GM21529 (cell line): ENCODE data around the gene RTL5.

Experiments used
- ATAC-seq: cut with Tn5 transposase; IDR thresholded peaks from one replicate; pipeline ENCODE4 v1.9.1; 2021; ENCODE audit not compliant: unreplicated experiment

Gene RTL5

GRCh38 chrX:72110051-72110875 lies 21.5 kb downstream of the RTL5 start:
- ATAC-seq, result no peak

GRCh38 chrX:72108666-72109065 lies 23.0 kb downstream of the RTL5 start:
- ATAC-seq, result no peak

GRCh38 chrX:72107841-72108595 lies 23.7 kb downstream of the RTL5 start:
- ATAC-seq, result no peak

GRCh38 chrX:72107320-72107719 lies 24.4 kb downstream of the RTL5 start:
- ATAC-seq, result no peak

GRCh38 chrX:72105436-72105835 lies 26.3 kb downstream of the RTL5 start:
- ATAC-seq, result peak; percentile 55

- ATAC-seq, result no peak
Observed at GRCh38 chrX:72102760-72103159, 29.0 kb downstream of the RTL5 start.

GRCh38 chrX:72102126-72102525 lies 29.6 kb downstream of the RTL5 start:
- ATAC-seq, result no peak

GRCh38 chrX:72101597-72102037 lies 30.1 kb downstream of the RTL5 start:
- no peak for ATAC-seq

- peak; percentile 73 for ATAC-seq
Observed at GRCh38 chrX:72100824-72101351, 30.8 kb downstream of the RTL5 start.

- no peak for ATAC-seq
Observed at GRCh38 chrX:72100051-72100755, 31.5 kb downstream of the RTL5 start.

- ATAC-seq, result no peak
Observed at GRCh38 chrX:72097098-72097497, 34.6 kb downstream of the RTL5 start.

- no peak for ATAC-seq
Observed at GRCh38 chrX:72095370-72095769, 36.3 kb downstream of the RTL5 start.

GRCh38 chrX:72094894-72095293 lies 36.8 kb downstream of the RTL5 start:
- peak; percentile 93 for ATAC-seq

- no peak for ATAC-seq
Observed at GRCh38 chrX:72089254-72089653, 42.5 kb downstream of the RTL5 start.

- ATAC-seq, result no peak
Observed at GRCh38 chrX:72088761-72089160, 43.0 kb downstream of the RTL5 start.

GRCh38 chrX:72086995-72087394 lies 44.7 kb downstream of the RTL5 start:
- ATAC-seq, result no peak

GRCh38 chrX:72084114-72084513 lies 47.6 kb downstream of the RTL5 start:
- no peak for ATAC-seq

- no peak for ATAC-seq
Observed at GRCh38 chrX:72083291-72083690, 48.4 kb downstream of the RTL5 start.

GRCh38 chrX:72081605-72082320 lies 50.0 kb downstream of the RTL5 start:
- ATAC-seq, result no peak

- no peak for ATAC-seq
Observed at GRCh38 chrX:72080800-72081199, 50.9 kb downstream of the RTL5 start.

- no peak for ATAC-seq
Observed at GRCh38 chrX:72080150-72080549, 51.6 kb downstream of the RTL5 start.
